CD4-positive, alpha-beta T cell (primary cell): Measurements from ENCODE around the gene SLC23A2. TPM values are rescaled to one million over a fixed set of nuclear protein-coding genes. Genes with fewer than 3 reads are reported as not detected.

Experiments used
- ATAC-seq: fragments of 200-7000 bp; cut with Tn5 transposase; one replicate; pipeline ENCODE4 v1.10.0; 2022; ENCODE audit warnings: mild to moderate bottlenecking; ENCODE audit not compliant: poor library complexity
- CTCF ChIA-PET: fragments of 350-600 bp; sonication (Branson Sonifier 250); formaldehyde crosslinking; loops from one replicate; lab custom pipeline; 2021; ENCODE audit warnings: antibody characterized with exemption, inconsistent platforms; lab: Charles Lee
- POLR2A ChIA-PET: fragments of 350-600 bp; sonication (Branson Sonifier 250); formaldehyde crosslinking; loops from one replicate; lab custom pipeline; 2021; ENCODE audit warnings: antibody characterized with exemption, inconsistent platforms; lab: Charles Lee
- DNase-seq, 14 experiments: peaks; one replicate each; pipeline ENCODE4 v3.0.0-alpha.2; 2013 to 2020; ENCODE audit warnings: mixed read lengths in 2 of 14
- H3K27ac ChIP-seq, 2 donors: one replicate each; pipeline versions ENCODE4 v1.5.1 to v1.7.0; 2013; ENCODE audit warnings: low read length in 2 of 2, low read depth in 1 of 2, mild to moderate bottlenecking in 1 of 2
- H3K27me3 ChIP-seq, 2 experiments: 1 replicate in 1 of 2; 2 replicates in 1 of 2; pipeline versions ENCODE4 v1.6.1 to v1.7.0; 2013; ENCODE audit warnings: low read length in 2 of 2, control low read depth in 1 of 2, mild to moderate bottlenecking in 1 of 2, moderate library complexity in 1 of 2; ENCODE audit not compliant: insufficient read depth in 2 of 2, control insufficient read depth in 1 of 2
- H3K36me3 ChIP-seq: one replicate; pipeline ENCODE4 v1.6.1; 2013; ENCODE audit warnings: low read length, control low read depth; ENCODE audit not compliant: insufficient read depth
- H3K4me1 ChIP-seq: one replicate; pipeline ENCODE4 v1.6.1; 2013; ENCODE audit warnings: low read length, control low read depth; ENCODE audit not compliant: insufficient read depth
- H3K4me3 ChIP-seq: one replicate; pipeline ENCODE4 v1.5.1; 2013; ENCODE audit warnings: mild to moderate bottlenecking, low read length, moderate library complexity
- H3K9me3 ChIP-seq, 2 experiments: 1 replicate in 1 of 2; 2 replicates in 1 of 2; pipeline versions ENCODE4 v1.6.1 to v1.7.0; 2013; ENCODE audit warnings: low read length in 2 of 2, mild to moderate bottlenecking in 2 of 2, control low read depth in 1 of 2, moderate library complexity in 1 of 2; ENCODE audit not compliant: control insufficient read depth in 1 of 2, insufficient read depth in 1 of 2
- H3K27ac Mint-ChIP-seq: one replicate; pipeline ENCODE4 v1.8.0; 2020; ENCODE audit warnings: mixed read lengths
- H3K27me3 Mint-ChIP-seq: one replicate; pipeline ENCODE4 v1.8.0; 2021; ENCODE audit warnings: mixed read lengths
- H3K36me3 Mint-ChIP-seq: one replicate; pipeline ENCODE4 v1.8.0; 2021; ENCODE audit warnings: low read depth, mixed read lengths
- H3K4me1 Mint-ChIP-seq: one replicate; pipeline ENCODE4 v1.8.0; 2021; ENCODE audit warnings: low read depth, mixed read lengths
- H3K4me3 Mint-ChIP-seq: one replicate; pipeline ENCODE4 v1.8.0; 2020; ENCODE audit warnings: mild to moderate bottlenecking, mixed read lengths
- H3K9me3 Mint-ChIP-seq: one replicate; pipeline ENCODE4 v1.8.0; 2020; ENCODE audit warnings: mixed read lengths
- CTCF ChIP-seq: fragments of 200-600 bp; IDR thresholded peaks from one replicate; pipeline ENCODE4 v1.8.0; 2022; ENCODE audit warnings: antibody characterized with exemption, mild to moderate bottlenecking
- intact Hi-C, 2 experiments: fragments of 100-400 bp; cut with DNase I in 1 of 2; cut with micrococcal nuclease in 1 of 2; formaldehyde crosslinking; loops; one replicate each; pipeline versions ENCODE4 v1.15.1 to v1.9.0; 2023 to 2025; cut with DNase I, micrococcal nuclease
- total RNA-seq, 174 experiments: library from RNA in 2 of 174; stranded (reverse) in 2 of 174; gene quantifications; one replicate each; pipeline ENCODE4 v1.2.3 and lab custom pipeline; 2021 to 2026

SLC23A2 gene
- total RNA-seq, 2 experiments from 2014 or later, result 22.8 to 23.0 TPM

DNA sequence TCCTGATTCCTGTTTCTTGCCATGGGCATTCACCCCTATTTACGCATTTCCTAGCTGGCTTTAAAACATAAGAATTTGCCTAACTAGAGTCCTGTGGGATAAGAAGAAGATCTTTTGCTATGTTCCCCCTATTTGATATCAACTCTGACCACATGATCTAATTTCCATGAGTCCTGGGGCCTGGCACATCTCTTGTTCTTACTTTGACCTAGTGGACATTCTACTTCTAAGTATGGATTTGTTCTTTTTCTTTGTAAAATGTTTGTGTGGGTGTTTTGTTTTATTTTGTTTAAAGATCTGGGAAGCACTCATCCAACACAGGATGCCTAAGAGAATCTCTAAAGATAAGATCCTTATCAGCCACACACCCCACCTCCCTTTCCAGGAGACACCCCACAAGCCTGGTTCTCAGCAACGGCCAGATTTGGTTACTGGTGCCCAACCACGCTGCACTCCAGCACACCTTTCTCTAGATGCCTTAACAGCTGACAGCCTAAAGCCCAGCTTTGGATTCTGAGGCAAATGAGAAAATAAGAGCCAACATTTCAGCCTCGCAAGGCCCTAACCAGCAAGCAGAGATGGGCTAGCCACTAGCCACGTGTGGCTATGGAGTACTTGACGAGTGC lies 74.7 kb downstream of the SLC23A2 start:
- Mint-ChIP-seq H3K9me3 (no peaks in the 10 kb centered on the region), H3K4me3 (no peak overlapping the region), H3K27me3 (no peaks in the 10 kb centered on the region), H3K4me1 (peaks cover 19% of the 10 kb centered on the region), H3K36me3 (peaks cover 51% of the 10 kb centered on the region), H3K27ac (no peak overlapping the region)
- no peaks in the 10 kb centered on the region for H3K4me1 ChIP-seq
- H3K9me3 ChIP-seq, result no peaks in the 10 kb centered on the region
- no peak for DNase-seq
- no peak overlapping the region for H3K4me3 ChIP-seq
- TF ChIP-seq CTCF, result no peak
- ChIA-PET CTCF (interaction anchor here (0.5 kb wide), 1 partner anchor 51 kb away, joined by 3 read pairs; no protein-coding TSS in a partner anchor), POLR2A (no interaction called here)
- no peak overlapping the region for H3K27ac ChIP-seq
- H3K36me3 ChIP-seq, result peaks cover 23% of the 10 kb centered on the region
- intact Hi-C loops, result no loop called here
- ATAC-seq, result no peak
- no peaks in the 10 kb centered on the region for H3K27me3 ChIP-seq

- H3K9me3 Mint-ChIP-seq, result no peaks in the 10 kb centered on the region
- H3K27ac Mint-ChIP-seq, result no peak overlapping the region
- H3K27ac ChIP-seq, result no peak overlapping the region
- CTCF ChIA-PET, result no interaction called here
- ATAC-seq, result no peak
- H3K4me3 ChIP-seq, result no peak overlapping the region
- intact Hi-C loops, result no loop called here
- H3K27me3 Mint-ChIP-seq, result no peaks in the 10 kb centered on the region
- POLR2A ChIA-PET, result no interaction called here
- H3K36me3 Mint-ChIP-seq, result peaks cover 47% of the 10 kb centered on the region
- peaks cover 22% of the 10 kb centered on the region for H3K4me1 Mint-ChIP-seq
- no peak for DNase-seq
- H3K4me1 ChIP-seq, result no peaks in the 10 kb centered on the region
- no peaks in the 10 kb centered on the region for H3K9me3 ChIP-seq
- no peak for TF ChIP-seq CTCF
- no peaks in the 10 kb centered on the region for H3K27me3 ChIP-seq
- H3K4me3 Mint-ChIP-seq, result no peak overlapping the region
- H3K36me3 ChIP-seq, result peaks cover 17% of the 10 kb centered on the region
Measured at GRCh38 chr20:4925842-4926530, 75.3 kb downstream of the SLC23A2 start.

DNA sequence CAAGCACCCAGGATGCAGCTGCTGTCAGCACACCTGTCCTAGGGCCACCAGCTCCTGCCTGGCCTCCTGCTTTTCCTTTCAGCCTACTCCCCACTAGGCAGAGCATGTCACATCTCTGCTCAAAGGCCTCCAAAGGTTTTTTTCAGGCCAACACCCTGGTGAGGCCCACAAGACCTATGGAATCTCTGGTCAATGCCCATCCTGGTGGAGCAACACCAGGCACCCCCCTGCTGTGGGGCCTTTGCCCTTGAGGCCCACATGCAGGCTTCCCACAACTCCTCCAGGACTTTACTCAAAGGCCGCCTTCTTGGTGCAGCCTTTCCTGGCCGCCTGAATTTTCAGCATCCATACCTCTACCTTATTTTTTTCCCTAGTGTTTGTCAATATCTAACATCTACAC lies 76.9 kb downstream of the SLC23A2 start:
- CTCF ChIA-PET, result no interaction called here
- no peaks in the 10 kb centered on the region for H3K9me3 Mint-ChIP-seq

More for the DNA sequence above, 76.9 kb downstream of the SLC23A2 start:
- TF ChIP-seq CTCF, result no peak
- Histone ChIP-seq H3K4me1 (no peaks in the 10 kb centered on the region), H3K4me3 (no peak overlapping the region), H3K27me3 (no peaks in the 10 kb centered on the region), H3K27ac (no peak overlapping the region), H3K9me3 (no peaks in the 10 kb centered on the region), H3K36me3 (peaks cover 12% of the 10 kb centered on the region)
- ATAC-seq (no peak), DNase-seq (no peak)
- Mint-ChIP-seq H3K4me3 (no peak overlapping the region), H3K27me3 (no peaks in the 10 kb centered on the region), H3K36me3 (peaks cover 44% of the 10 kb centered on the region), H3K27ac (no peak overlapping the region), H3K4me1 (peaks cover 33% of the 10 kb centered on the region)
- intact Hi-C loops, result no loop called here
- POLR2A ChIA-PET, result no interaction called here
